Measurements from ENCODE around the gene MAEA.

MAEA gene

GRCh38 chr4:1338752-1339414 is 49.2 kb downstream of the MAEA start:
- H2AFZ ChIP-seq (ENCODE audit: low read length), result no peak overlapping the region
- H2BK5ac ChIP-seq (ENCODE audit: low read length), result peak overlapping the region; percentile 75
- no peak for DNase-seq (ENCODE audit: low spot score)
- H3K4me2 ChIP-seq (ENCODE audit: insufficient read depth, low read length, poor library complexity, severe bottlenecking), result no peak overlapping the region
- no peak overlapping the region for H3K4me3 ChIP-seq (ENCODE audit: low read length in 2 of 2)
- H4K8ac ChIP-seq (ENCODE audit: low read depth, low read length), result no peak overlapping the region
- H4K91ac ChIP-seq (ENCODE audit: low read depth, low read length, poor library complexity), result no peak overlapping the region
- no peaks in the 10 kb centered on the region for H3K27me3 ChIP-seq (ENCODE audit: control insufficient read depth in 3 of 3, insufficient read depth in 3 of 3, low read depth in 1 of 3, low read length in 3 of 3)
- no peak overlapping the region for H3K4ac ChIP-seq (ENCODE audit: low read length)
- H3K79me1 ChIP-seq (ENCODE audit: low read depth, low read length), result peaks cover 9% of the 10 kb centered on the region
- peaks cover 0 to 11% of the 10 kb centered on the region in 2 donors for H3K9me3 ChIP-seq (replicated peaks in 1 of 2; ENCODE audit: control insufficient read depth in 2 of 2, insufficient read depth in 1 of 2, low read depth in 1 of 2, low read length in 2 of 2)
- H3K18ac ChIP-seq (ENCODE audit: low read length), result no peak overlapping the region
- no peaks in the 10 kb centered on the region for H3K4me1 ChIP-seq (ENCODE audit: control insufficient read depth in 2 of 2, insufficient read depth in 1 of 2, low read depth in 1 of 2, low read length in 2 of 2)
- H3K14ac ChIP-seq (ENCODE audit: low read length), result peak overlapping the region; percentile 71
- H3K27ac ChIP-seq (replicated peaks; ENCODE audit: low read length), result no peak overlapping the region
- no peak overlapping the region for H2AK5ac ChIP-seq (ENCODE audit: low read depth, low read length)
- H3K23ac ChIP-seq (ENCODE audit: low read depth, low read length, poor library complexity), result no peak overlapping the region
- H2BK15ac ChIP-seq (ENCODE audit: low read length), result no peak overlapping the region
- WGBS, 2 donors (ENCODE audit: extremely low coverage in 2 of 2, insufficient read length in 2 of 2, insufficient replicate concordance in 1 of 2), result no CpG with 5 or more reads among the region's 38 CpGs
- H2BK12ac ChIP-seq (ENCODE audit: low read length), result no peak overlapping the region
- no peak overlapping the region for H2BK120ac ChIP-seq (ENCODE audit: low read depth, low read length)
- peak overlapping the region; percentile 60 for H3K9ac ChIP-seq (ENCODE audit: low read depth, low read length, poor library complexity)
- peaks cover 54 to 70% of the 10 kb centered on the region in 2 donors for H3K36me3 ChIP-seq (replicated peaks in 1 of 2; ENCODE audit: control insufficient read depth in 2 of 2, insufficient read depth in 2 of 2, low read length in 2 of 2)

GRCh38 chr4:1339489-1339888 is 49.8 kb downstream of the MAEA start:
- Histone ChIP-seq H3K4me1 (ENCODE audit: control insufficient read depth in 2 of 2, insufficient read depth in 1 of 2, low read depth in 1 of 2, low read length in 2 of 2) (no peaks in the 10 kb centered on the region), H3K4me2 (ENCODE audit: insufficient read depth, low read length, poor library complexity, severe bottlenecking) (no peak overlapping the region), H3K14ac (ENCODE audit: low read length) (no peak overlapping the region), H3K4me3 (ENCODE audit: low read length in 2 of 2) (no peak overlapping the region), H3K27me3 (ENCODE audit: control insufficient read depth in 3 of 3, insufficient read depth in 3 of 3, low read depth in 1 of 3, low read length in 3 of 3) (no peaks in the 10 kb centered on the region), H2BK15ac (ENCODE audit: low read length) (no peak overlapping the region), H3K9ac (ENCODE audit: low read depth, low read length, poor library complexity) (no peak overlapping the region), H2BK12ac (ENCODE audit: low read length) (no peak overlapping the region), H3K36me3 (replicated peaks in 1 of 2; ENCODE audit: control insufficient read depth in 2 of 2, insufficient read depth in 2 of 2, low read length in 2 of 2) (peaks cover 51 to 66% of the 10 kb centered on the region in 2 donors), H3K4ac (ENCODE audit: low read length) (no peak overlapping the region), H2AFZ (ENCODE audit: low read length) (no peak overlapping the region), H2BK120ac (ENCODE audit: low read depth, low read length) (no peak overlapping the region), H3K18ac (ENCODE audit: low read length) (no peak overlapping the region), H3K23ac (ENCODE audit: low read depth, low read length, poor library complexity) (peak overlapping the region; percentile 85), H2AK5ac (ENCODE audit: low read depth, low read length) (no peak overlapping the region), H4K8ac (ENCODE audit: low read depth, low read length) (no peak overlapping the region), H3K79me1 (ENCODE audit: low read depth, low read length) (peaks cover 9% of the 10 kb centered on the region), H3K27ac (replicated peaks; ENCODE audit: low read length) (no peak overlapping the region), H4K91ac (ENCODE audit: low read depth, low read length, poor library complexity) (no peak overlapping the region), H2BK5ac (ENCODE audit: low read length) (no peak overlapping the region), H3K9me3 (replicated peaks in 1 of 2; ENCODE audit: control insufficient read depth in 2 of 2, insufficient read depth in 1 of 2, low read depth in 1 of 2, low read length in 2 of 2) (peaks cover 0 to 10% of the 10 kb centered on the region in 2 donors)
- DNase-seq (ENCODE audit: low spot score), result no peak
- no CpG with 5 or more reads among the region's 38 CpGs for WGBS, 2 donors (ENCODE audit: extremely low coverage in 2 of 2, insufficient read length in 2 of 2, insufficient replicate concordance in 1 of 2)

GRCh38 chr4:1340181-1340747 is 50.6 kb downstream of the MAEA start:
- Histone ChIP-seq H3K27ac (replicated peaks; ENCODE audit: low read length) (no peak overlapping the region), H2BK15ac (ENCODE audit: low read length) (no peak overlapping the region), H3K9ac (ENCODE audit: low read depth, low read length, poor library complexity) (no peak overlapping the region), H3K14ac (ENCODE audit: low read length) (no peak overlapping the region), H3K4me2 (ENCODE audit: insufficient read depth, low read length, poor library complexity, severe bottlenecking) (no peak overlapping the region), H3K36me3 (replicated peaks in 1 of 2; ENCODE audit: control insufficient read depth in 2 of 2, insufficient read depth in 2 of 2, low read length in 2 of 2) (peaks cover 44 to 64% of the 10 kb centered on the region in 2 donors), H3K79me1 (ENCODE audit: low read depth, low read length) (peaks cover 12% of the 10 kb centered on the region), H3K9me3 (replicated peaks in 1 of 2; ENCODE audit: control insufficient read depth in 2 of 2, insufficient read depth in 1 of 2, low read depth in 1 of 2, low read length in 2 of 2) (peaks cover 0 to 8% of the 10 kb centered on the region in 2 donors), H2BK5ac (ENCODE audit: low read length) (no peak overlapping the region), H2BK120ac (ENCODE audit: low read depth, low read length) (no peak overlapping the region), H2AK5ac (ENCODE audit: low read depth, low read length) (no peak overlapping the region), H3K27me3 (ENCODE audit: control insufficient read depth in 3 of 3, insufficient read depth in 3 of 3, low read depth in 1 of 3, low read length in 3 of 3) (no peaks in the 10 kb centered on the region), H3K4me3 (ENCODE audit: low read length in 2 of 2) (peak overlapping the region in 1 of 2 donors; percentile 11), H3K4ac (ENCODE audit: low read length) (no peak overlapping the region), H3K23ac (ENCODE audit: low read depth, low read length, poor library complexity) (no peak overlapping the region), H3K18ac (ENCODE audit: low read length) (no peak overlapping the region), H2AFZ (ENCODE audit: low read length) (no peak overlapping the region), H4K8ac (ENCODE audit: low read depth, low read length) (peak overlapping the region; percentile 78), H3K4me1 (ENCODE audit: control insufficient read depth in 2 of 2, insufficient read depth in 1 of 2, low read depth in 1 of 2, low read length in 2 of 2) (no peaks in the 10 kb centered on the region), H2BK12ac (ENCODE audit: low read length) (peak overlapping the region; percentile 52), H4K91ac (ENCODE audit: low read depth, low read length, poor library complexity) (no peak overlapping the region)
- DNase-seq (ENCODE audit: low spot score), result no peak
- WGBS, 2 donors (ENCODE audit: extremely low coverage in 2 of 2, insufficient read length in 2 of 2, insufficient replicate concordance in 1 of 2), result no CpG with 5 or more reads among the region's 29 CpGs

GRCh38 chr4:1340861-1341260 is 51.2 kb downstream of the MAEA start:
- H4K8ac ChIP-seq (ENCODE audit: low read depth, low read length), result no peak overlapping the region
- no peak overlapping the region for H3K4ac ChIP-seq (ENCODE audit: low read length)
- no peak overlapping the region for H2BK5ac ChIP-seq (ENCODE audit: low read length)
- H3K4me2 ChIP-seq (ENCODE audit: insufficient read depth, low read length, poor library complexity, severe bottlenecking), result no peak overlapping the region
- H3K4me3 ChIP-seq (ENCODE audit: low read length in 2 of 2), result peak overlapping the region in 1 of 2 donors; percentile 11
- no peak overlapping the region for H3K14ac ChIP-seq (ENCODE audit: low read length)
- no peak overlapping the region for H2AK5ac ChIP-seq (ENCODE audit: low read depth, low read length)
- no peak overlapping the region for H2BK12ac ChIP-seq (ENCODE audit: low read length)
- H4K91ac ChIP-seq (ENCODE audit: low read depth, low read length, poor library complexity), result no peak overlapping the region
- H3K4me1 ChIP-seq (ENCODE audit: control insufficient read depth in 2 of 2, insufficient read depth in 1 of 2, low read depth in 1 of 2, low read length in 2 of 2), result no peaks in the 10 kb centered on the region
- H2AFZ ChIP-seq (ENCODE audit: low read length), result no peak overlapping the region
- H3K27me3 ChIP-seq (ENCODE audit: control insufficient read depth in 3 of 3, insufficient read depth in 3 of 3, low read depth in 1 of 3, low read length in 3 of 3), result no peaks in the 10 kb centered on the region
- no CpG with 5 or more reads among the region's 20 CpGs for WGBS, 2 donors (ENCODE audit: extremely low coverage in 2 of 2, insufficient read length in 2 of 2, insufficient replicate concordance in 1 of 2)
- no peak overlapping the region for H3K18ac ChIP-seq (ENCODE audit: low read length)
- H2BK120ac ChIP-seq (ENCODE audit: low read depth, low read length), result no peak overlapping the region
- no peak for DNase-seq (ENCODE audit: low spot score)
- no peak overlapping the region for H2BK15ac ChIP-seq (ENCODE audit: low read length)
- H3K79me1 ChIP-seq (ENCODE audit: low read depth, low read length), result peaks cover 12% of the 10 kb centered on the region
- H3K23ac ChIP-seq (ENCODE audit: low read depth, low read length, poor library complexity), result no peak overlapping the region
- peaks cover 0 to 8% of the 10 kb centered on the region in 2 donors for H3K9me3 ChIP-seq (replicated peaks in 1 of 2; ENCODE audit: control insufficient read depth in 2 of 2, insufficient read depth in 1 of 2, low read depth in 1 of 2, low read length in 2 of 2)
- H3K27ac ChIP-seq (replicated peaks; ENCODE audit: low read length), result no peak overlapping the region
- H3K36me3 ChIP-seq (replicated peaks in 1 of 2; ENCODE audit: control insufficient read depth in 2 of 2, insufficient read depth in 2 of 2, low read length in 2 of 2), result peaks cover 44 to 63% of the 10 kb centered on the region in 2 donors
- no peak overlapping the region for H3K9ac ChIP-seq (ENCODE audit: low read depth, low read length, poor library complexity)
